ENCODE data around the gene IFITM1. TPM values are rescaled to one million over a fixed set of nuclear protein-coding genes. Genes with fewer than 3 reads are reported as not detected.

The IFITM1 gene
- total RNA-seq, 2 experiments from 2014 or later = 36.4 to 72.4 TPM

DNA sequence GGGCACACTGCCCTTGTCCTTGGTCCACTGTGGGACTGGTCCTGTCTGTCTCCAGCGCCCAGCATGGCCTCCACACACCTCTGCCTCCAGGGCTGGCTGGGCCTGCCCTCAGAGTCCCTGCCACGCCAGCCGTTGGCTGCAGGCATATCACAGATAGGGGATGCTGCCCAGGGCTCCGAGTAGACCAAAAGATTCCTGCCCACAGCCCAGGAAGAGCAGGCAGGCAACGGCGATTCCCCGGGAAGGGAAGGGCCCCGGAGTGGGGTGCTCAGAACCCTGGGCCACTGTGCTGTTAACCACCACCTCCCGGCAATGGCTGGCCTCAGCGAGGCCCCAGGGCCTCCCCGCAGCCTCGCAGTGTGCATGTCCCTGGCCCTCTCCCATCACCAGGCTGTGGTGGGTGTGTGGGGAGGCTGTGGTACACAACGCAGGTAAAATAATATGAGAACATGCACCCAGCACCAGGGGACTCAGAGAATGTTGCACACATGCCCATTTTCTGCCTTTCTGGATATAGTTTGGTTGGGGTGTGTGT, 16.7 kb upstream of the IFITM1 start:
- no peaks in the 10 kb centered on the region for H3K9me2 ChIP-seq (ENCODE audit: insufficient read depth, low read length)
- no peaks in the 10 kb centered on the region for H4K20me1 ChIP-seq (ENCODE audit: insufficient read depth, low read length)
- POLR2A ChIA-PET = no interaction called here
- no TSS peak for BruUV-seq (replicated peaks)
- DNase-seq (ENCODE audit: low spot score) = no peak
- H3K9me3 ChIP-seq (ENCODE audit: low read length) = no peaks in the 10 kb centered on the region
- no peak overlapping the region for H3K4me3 ChIP-seq (ENCODE audit: low read depth, low read length, poor library complexity, severe bottlenecking)
- intact Hi-C loops (cut with micrococcal nuclease; ENCODE audit: unreplicated experiment) = no loop called here
- no peak overlapping the region for H3K27ac ChIP-seq (ENCODE audit: low read depth, low read length, poor library complexity, severe bottlenecking)
- no peaks in the 10 kb centered on the region for H3K79me2 ChIP-seq (ENCODE audit: insufficient read depth, low read depth, low read length)
- CTCF ChIA-PET (ENCODE audit: unreplicated experiment) = no interaction called here
- H2AFZ ChIP-seq (ENCODE audit: low read length) = no peak overlapping the region
- H3K4me2 ChIP-seq (ENCODE audit: low read length) = no peak overlapping the region
- TF ChIP-seq, protein P1, sequence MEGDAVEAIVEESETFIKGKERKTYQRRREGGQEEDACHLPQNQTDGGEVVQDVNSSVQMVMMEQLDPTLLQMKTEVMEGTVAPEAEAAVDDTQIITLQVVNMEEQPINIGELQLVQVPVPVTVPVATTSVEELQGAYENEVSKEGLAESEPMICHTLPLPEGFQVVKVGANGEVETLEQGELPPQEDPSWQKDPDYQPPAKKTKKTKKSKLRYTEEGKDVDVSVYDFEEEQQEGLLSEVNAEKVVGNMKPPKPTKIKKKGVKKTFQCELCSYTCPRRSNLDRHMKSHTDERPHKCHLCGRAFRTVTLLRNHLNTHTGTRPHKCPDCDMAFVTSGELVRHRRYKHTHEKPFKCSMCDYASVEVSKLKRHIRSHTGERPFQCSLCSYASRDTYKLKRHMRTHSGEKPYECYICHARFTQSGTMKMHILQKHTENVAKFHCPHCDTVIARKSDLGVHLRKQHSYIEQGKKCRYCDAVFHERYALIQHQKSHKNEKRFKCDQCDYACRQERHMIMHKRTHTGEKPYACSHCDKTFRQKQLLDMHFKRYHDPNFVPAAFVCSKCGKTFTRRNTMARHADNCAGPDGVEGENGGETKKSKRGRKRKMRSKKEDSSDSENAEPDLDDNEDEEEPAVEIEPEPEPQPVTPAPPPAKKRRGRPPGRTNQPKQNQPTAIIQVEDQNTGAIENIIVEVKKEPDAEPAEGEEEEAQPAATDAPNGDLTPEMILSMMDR (conservative IDR thresholded peaks at IDR 0.05; ENCODE audit: low read length) = no peak
- TF ChIP-seq EZH2phosphoT487 (IDR thresholded peaks at IDR 0.05; ENCODE audit: borderline replicate concordance, low read depth, low read length) = no peak
- H3K4me1 ChIP-seq (ENCODE audit: insufficient read depth, low read length, poor library complexity, severe bottlenecking) = no peaks in the 10 kb centered on the region
- H3K36me3 ChIP-seq (ENCODE audit: insufficient read depth, low read length) = no peaks in the 10 kb centered on the region

DNA sequence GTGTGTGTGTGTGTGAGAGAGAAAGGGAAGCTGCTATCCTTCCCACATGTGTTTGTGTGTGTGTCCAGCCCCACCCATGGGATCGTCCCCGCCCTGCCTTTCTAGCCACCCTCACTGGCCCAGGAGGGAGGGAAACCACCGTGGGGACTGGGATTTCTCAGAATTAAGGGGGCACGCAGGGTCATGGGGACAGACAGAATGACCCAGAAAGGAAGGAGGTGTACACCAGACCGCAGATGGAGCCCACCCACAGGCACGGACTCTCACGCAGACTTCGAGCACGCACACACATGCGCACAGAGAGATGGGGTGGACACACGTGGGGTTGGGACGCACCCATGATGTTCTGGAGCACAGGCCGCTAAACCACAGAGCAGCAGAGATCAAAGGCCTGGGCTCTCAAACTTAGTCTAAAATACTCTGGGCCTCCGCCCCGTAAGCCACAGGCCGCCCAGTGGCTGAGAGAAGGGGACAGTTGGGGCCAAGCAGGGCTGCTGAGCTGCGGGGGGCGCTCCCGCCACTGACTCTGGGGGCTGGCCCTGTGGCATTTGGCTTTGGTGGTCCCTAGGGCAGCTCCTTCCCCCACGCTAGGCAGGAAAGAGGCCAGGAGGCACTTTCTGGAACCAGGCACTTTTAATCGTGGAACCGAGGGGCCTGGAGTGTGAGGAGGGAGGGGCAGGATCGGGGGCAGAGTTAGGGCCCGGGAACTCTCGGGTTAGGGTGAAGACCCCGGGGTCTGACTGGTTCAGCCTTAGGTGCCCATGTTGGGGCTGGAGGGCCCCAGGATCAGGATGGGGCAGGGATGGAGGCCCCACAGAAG, 16.0 kb upstream of the IFITM1 start:
- H3K9me3 ChIP-seq (ENCODE audit: low read length) = no peaks in the 10 kb centered on the region
- no peaks in the 10 kb centered on the region for H3K9me2 ChIP-seq (ENCODE audit: insufficient read depth, low read length)
- ChIA-PET POLR2A (no interaction called here), CTCF (ENCODE audit: unreplicated experiment) (no interaction called here)
- DNase-seq (ENCODE audit: low spot score) = no peak
- H3K79me2 ChIP-seq (ENCODE audit: insufficient read depth, low read depth, low read length) = no peaks in the 10 kb centered on the region
- intact Hi-C loops (cut with micrococcal nuclease; ENCODE audit: unreplicated experiment) = no loop called here
- H3K4me1 ChIP-seq (ENCODE audit: insufficient read depth, low read length, poor library complexity, severe bottlenecking) = peaks cover under 1% of the 10 kb centered on the region
- no peak for TF ChIP-seq EZH2phosphoT487 (IDR thresholded peaks at IDR 0.05; ENCODE audit: borderline replicate concordance, low read depth, low read length)
- TF ChIP-seq, protein P1 (conservative IDR thresholded peaks at IDR 0.05; ENCODE audit: low read length) = no peak
- no peak overlapping the region for H2AFZ ChIP-seq (ENCODE audit: low read length)
- no peak overlapping the region for H3K27ac ChIP-seq (ENCODE audit: low read depth, low read length, poor library complexity, severe bottlenecking)
- no peaks in the 10 kb centered on the region for H3K36me3 ChIP-seq (ENCODE audit: insufficient read depth, low read length)
- no peaks in the 10 kb centered on the region for H4K20me1 ChIP-seq (ENCODE audit: insufficient read depth, low read length)
- no peak overlapping the region for H3K4me2 ChIP-seq (ENCODE audit: low read length)
- BruUV-seq (replicated peaks) = no TSS peak
- H3K4me3 ChIP-seq (ENCODE audit: low read depth, low read length, poor library complexity, severe bottlenecking) = no peak overlapping the region

Measured in OCI-LY7 (cell line).